GM12891 (cell line): ENCODE measurements around the gene CITED2.

Experiments used
- POLR2A ChIP-seq: IDR thresholded peaks from 2 replicates; pipeline ENCODE4 v1.6.1; 2011; ENCODE audit warnings: low read depth, low read length, control low read depth
- POLR2AphosphoS5 ChIP-seq: IDR thresholded peaks from 2 replicates; pipeline ENCODE4 v1.6.1; 2011; ENCODE audit warnings: low read depth, low read length, control low read depth

GRCh38 chr6:139324301-139324555 lies 50.2 kb downstream of the CITED2 start:
- TF ChIP-seq POLR2AphosphoS5 (no peak), POLR2A (no peak)
